GM21723 (cell line): ENCODE measurements around the gene PDE7B.

Experiments
- ATAC-seq: cut with Tn5 transposase; IDR thresholded peaks from one replicate; pipeline ENCODE4 v1.9.1; 2021; ENCODE audit warnings: mild to moderate bottlenecking, moderate library complexity; ENCODE audit not compliant: unreplicated experiment

PDE7B gene

DNA sequence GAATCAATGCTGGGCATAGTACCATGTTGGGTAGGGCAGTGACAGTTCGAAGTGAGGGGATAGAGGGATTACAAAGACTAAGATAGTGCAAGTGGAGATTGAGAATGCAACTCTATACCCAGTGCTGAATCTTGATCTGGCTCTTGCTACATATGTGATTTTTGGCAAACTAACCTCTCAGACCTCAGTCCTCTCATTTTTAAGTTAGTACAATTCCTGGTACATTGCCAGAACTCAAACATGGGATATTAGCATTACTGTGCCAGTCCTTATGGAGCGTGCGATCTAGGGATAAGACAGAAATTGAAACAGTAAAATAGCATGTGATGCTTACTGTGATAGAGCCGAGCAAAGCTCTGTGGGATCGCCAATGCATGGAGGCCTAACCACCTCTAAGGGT, 210.2 kb downstream of the PDE7B start:
- ATAC-seq: no peak

DNA sequence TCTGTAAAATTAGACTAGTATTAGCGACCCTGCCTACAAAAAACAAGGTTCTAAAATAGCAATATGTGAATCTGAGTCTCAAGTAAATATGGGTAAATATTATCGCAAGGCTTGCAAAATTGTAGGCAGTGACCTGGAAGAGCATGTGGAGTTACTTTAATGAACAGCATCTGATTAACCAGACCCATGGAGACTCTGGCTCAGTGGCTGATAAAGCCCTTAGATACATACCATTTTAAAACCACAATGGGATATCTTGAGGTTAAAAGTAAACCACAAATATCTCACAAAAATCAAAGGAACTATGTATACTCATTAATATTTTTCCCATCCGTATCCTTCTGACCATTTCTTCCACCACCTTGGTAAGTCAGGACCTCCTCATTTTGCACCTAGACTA, 211.6 kb downstream of the PDE7B start:
- no peak for ATAC-seq

DNA sequence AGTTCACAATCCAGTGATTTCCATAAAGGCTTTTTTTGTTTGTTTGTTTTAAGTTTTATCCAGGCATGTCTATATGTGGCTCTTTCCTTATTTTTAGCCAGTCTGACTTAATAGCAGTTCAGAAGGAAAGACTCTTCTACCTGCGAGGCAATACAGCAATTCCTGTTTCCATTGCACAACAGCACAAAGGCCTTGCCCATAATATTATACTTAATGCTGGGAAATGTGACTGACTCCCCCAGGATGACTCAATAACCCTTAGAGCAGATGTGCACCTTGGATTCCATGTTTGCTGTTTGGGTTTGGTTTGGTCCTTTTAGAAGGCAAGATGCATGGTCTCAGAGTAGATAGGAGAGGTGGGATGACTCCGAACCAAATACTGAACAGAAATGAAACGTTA, 214.5 kb downstream of the PDE7B start:
- ATAC-seq: no peak

DNA sequence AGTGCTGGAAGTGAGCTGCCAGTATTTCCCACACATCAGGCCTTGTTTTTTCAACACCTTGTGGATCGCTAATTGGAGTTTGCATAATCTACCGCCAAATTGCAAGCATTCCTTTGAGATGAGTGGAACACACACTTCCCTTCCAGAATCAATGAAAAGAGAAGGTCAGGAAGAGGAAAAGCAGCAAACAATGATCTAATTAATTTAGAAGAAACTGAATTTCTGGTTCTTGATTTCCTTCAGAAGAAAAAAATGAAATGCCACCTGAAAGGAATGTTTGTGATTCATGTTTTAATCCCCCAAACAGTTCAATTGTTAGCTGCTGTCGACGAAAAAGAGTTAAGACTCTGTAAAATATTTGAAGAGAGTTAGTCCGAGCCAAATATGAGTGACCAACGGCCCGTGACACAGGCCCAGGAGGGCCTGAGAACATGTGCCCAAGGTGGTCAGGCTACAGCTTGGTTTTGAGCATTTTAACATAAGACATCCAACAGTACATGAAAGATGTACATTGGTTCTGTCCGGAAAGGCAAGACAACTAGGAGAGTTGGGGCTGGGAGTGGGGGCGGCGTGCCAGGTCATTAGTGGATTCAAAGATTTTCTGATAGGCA, 216.3 kb downstream of the PDE7B start:
- no peak for ATAC-seq

DNA sequence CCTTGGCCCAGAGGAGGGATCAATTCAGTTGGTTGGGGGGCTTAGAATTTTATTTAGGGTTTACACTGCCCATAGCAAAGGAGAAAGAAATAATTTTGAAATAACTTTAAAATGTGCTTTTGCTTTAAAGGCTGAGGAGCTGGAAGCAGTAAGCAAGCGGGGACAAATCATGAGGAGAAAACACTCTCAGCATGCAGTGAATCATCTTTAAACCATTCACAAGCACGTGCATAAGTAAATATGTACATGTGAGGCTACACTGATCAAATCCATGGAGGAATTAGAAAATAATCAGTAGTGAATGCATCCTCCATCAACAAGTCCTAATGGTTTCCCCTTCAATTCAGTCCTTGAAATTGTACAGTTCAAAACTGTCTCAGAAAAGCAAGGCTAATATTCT, 217.6 kb downstream of the PDE7B start:
- no peak for ATAC-seq

DNA sequence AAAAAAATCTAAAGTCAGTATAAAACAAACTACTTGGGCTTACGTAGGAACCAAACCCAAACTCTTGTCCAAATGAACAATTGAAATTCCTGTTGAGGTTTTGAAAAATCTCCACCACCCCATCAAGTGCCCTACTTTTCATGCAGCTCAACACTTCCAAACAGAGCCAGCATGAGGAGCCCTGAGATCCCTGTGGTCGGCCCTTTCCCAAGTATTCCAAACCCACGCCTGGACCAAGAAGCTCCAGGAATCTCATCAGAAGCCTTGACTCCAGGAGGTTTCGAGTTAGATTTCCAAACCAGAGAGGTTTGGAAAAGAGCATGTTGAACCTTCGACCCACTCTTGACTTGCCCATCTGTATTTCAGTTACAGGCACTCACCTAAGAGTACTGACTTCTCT, 219.3 kb downstream of the PDE7B start:
- no peak for ATAC-seq

DNA sequence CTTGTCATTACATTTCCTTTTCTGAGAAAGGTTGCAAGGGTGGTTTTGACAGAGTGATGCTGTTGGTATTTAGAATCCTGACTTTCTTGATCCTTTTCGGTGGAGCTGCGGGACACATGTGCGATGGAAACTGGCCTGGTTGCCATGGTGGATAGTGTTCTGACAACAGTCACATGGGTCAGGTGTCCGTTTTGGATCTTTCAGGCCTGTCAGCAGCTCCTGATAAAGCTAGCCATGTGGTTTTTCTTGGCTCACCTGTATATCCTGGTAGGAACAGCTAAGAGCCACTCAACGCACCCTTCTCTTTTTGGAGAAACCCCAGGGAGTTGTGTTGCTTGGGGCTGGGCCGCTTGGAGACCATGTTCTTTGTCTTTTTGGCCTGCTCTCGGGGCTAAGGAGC, 221.2 kb downstream of the PDE7B start:
- ATAC-seq: no peak

DNA sequence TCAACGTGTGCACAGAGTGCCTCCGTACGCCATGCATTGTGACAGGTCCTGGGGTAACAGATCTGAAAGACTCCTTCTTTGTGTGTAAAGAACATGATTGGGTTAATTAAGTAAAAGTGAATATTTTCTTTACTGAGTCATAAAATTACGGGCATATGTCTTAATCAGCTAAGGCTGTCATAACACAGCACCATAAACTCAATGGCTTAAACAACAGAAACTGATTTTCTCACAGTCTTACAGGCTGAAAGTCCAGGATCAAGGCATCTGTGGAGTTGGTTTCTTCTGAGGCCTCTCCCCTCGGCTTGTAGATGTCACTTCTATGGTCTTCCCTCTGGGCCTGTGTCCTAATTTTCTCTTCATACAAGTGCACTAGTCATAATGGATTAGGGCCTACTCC, 221.7 kb downstream of the PDE7B start:
- ATAC-seq: no peak

DNA sequence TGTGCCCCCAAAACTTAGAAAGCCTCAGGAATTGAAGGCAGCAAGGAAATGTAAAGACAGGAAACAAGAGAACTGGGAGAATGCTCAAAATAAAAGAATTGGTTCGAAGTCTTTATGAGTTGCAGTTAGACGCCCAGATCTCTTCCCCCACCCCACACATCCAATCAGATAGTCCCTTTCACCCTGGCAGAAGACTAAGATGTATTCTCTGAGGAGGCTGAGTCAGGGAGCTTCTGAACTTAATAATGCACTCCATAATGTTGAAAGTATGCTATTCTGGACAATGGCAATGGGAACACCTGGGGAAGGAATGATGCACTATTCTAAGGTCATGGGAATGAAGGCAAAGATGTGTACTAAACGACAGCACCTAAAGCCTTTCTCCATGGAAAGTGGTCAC, 225.0 kb downstream of the PDE7B start:
- ATAC-seq: no peak

DNA sequence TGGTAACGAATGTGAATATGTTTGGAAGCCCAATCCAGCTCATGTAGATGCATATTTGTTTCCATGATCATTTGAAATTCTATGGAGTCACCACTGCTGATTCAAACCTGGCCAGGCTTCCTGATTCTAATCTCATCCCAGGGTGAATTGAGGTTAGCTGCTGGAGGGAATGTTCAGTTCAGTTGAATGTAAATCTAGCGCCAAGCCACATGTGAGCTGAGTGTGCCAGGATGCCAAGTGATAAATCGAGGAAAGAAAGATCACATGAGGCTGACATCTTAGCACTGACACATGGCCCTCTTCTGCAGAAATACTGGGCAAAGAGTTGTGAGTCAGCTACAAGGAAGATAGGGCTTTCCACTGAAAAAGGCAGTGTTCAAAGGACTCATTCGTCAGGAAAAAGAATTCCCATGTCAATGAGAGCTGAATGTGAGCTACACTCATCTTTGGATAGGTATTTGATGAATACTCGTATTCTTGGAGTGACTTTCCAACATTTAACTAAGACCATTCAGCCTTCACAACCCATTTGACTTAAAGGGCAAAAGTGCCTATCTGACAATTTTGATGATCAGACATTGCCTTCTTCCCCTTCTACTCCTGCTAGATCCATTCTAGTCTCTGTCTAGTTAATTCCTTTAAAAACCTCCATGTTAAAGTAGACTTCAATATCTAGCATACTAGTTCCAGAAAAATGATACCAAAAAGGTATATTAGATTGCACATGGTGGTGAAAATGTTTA, 226.5 kb downstream of the PDE7B start:
- no peak for ATAC-seq

DNA sequence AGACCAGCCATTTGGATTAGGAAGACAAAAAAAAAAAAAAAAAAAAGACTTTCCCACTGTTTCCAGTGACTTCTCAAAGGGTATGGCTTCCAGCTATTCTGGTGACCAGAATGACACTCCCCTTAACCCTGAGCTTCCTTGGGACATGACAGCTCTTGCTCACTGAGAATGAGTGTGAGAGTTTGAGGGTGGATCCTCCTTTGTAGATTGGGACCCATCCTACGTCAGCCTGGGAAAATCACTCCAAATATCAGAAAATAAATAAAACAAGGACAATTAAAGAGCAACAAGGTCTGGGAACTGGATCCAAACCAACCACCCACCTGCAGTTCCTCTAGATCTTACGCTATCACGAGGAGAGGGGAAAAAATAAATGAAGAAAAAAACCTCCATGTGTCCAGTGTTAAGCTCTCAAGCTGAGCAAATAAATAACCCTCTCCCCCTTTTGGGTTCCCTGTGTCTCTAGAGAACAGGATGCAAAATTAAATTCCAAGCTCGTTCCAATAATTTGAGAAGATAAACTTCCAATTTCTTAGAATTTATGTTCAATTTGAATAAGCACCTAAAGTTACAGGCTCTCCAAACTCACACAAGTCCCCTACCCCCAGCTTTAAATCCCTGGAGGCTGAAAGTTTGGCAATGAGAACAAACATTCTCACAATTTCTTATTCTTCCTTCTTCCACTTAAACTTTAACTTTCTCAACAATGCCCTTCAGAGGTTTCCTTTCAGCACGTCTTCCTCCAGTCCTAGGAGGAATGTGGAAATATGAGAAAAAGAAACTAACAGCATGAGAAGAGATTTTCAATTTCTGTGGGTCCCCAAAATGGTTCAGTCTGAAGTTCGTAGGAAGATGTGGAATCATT, 228.4 kb downstream of the PDE7B start:
- ATAC-seq: no peak

DNA sequence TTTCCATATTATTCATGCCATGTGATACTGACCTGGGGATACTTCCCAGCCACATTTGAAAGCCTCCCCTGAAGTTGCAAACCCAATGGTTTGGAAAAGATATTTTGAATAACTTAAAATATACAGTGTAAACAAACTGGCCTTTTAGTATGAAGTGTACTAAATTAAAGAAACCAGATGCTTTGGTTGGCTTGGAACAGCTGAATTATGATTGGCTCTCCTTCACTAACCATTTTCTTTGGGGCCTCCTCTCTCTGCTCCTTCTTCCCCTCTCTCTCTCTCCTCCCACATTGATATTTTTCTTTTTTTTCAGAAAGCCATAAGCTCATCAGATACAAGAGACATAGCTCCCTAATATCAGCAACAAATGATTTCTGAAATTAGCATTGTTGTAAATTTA, 232.0 kb downstream of the PDE7B start:
- no peak for ATAC-seq

DNA sequence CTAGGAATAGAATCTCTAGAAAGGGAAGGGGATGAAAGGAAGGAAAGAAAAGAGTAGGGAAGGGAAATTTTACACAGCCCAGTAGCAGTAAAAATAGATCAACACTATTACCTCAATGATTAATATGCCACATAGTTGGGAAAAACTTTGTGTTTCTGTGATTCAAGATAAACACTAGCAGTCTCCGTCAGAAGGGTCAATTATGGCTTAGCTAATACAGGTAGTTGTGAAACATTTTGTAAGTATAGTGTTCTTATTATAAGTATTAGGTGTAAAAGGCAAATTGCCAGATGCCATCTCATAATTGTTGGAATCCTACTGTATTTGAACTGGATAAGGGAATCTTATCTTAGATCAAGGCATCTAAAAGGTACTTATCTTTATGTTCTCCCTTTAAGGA, 232.9 kb downstream of the PDE7B start:
- no peak for ATAC-seq

DNA sequence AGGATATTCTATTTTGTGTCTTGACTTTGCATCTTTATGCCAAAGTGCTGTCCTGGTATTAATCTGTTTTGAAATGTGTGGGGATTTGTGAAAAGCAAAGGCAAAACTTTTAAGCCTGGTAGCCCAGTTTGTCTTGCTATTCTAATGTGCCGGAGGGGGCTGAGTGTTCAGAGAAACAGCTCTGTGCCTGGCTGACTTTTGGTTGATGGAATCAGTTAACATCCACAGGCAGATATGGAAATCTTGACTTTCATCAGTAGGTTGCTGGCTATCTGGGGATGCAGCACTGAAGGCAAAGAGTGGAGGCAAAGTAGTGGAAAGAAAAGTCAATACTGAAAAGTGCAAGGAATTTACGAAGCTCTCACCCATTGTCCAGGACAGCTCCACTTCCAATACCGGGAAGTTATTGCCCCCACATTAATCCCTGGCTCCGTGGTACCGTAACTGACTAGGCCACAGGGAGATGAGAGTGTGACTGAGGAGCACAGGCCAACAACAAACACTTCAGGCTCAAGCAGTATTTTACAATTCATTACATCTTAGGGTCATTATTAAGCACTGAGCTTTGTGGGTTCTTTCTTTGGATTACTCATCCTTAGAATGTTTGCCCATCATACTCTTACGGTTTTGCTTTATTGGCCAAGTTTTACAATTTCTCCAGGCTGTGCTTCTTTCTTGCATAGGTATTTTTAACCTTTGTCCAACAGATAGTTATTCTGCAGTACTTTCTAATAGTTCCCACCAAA, 234.0 kb downstream of the PDE7B start:
- ATAC-seq: no peak

DNA sequence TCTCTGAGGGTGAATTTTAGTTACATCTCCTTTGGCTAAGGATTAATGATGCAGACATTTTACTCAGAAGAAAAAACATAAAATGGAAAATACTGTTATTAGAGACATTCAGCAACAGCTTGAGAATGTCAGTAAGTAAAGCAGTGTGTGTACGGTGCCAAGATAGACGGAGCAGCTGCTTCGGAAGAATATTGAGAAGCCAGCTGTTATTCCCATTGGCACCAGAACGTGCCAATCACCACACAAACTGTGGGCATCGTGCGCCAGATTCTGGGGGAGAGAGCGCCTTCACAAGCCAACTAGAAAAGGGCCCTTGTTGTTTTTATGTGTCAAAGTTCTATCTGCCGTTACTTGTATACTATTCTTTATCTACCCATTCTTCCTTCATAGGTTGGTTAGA, 235.2 kb downstream of the PDE7B start:
- ATAC-seq: no peak

DNA sequence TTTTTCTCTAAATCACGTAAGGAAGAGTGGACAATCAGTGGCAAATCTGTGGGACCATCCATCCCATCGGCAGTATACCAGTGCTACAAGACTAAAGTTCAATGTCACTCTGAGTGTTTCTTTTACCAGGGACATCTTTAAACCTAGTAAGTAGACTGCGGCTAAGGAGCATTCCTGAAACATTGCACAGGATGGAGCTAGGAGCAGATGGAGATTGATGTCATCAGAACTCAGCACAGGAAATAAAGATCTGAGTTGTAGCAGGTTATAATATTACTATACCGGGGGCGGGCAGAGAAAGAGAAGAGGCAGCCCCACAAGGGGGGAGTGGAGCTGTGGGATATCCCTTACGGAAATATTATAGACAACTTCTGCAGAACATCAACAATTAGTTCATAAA, 236.5 kb downstream of the PDE7B start:
- no peak for ATAC-seq

DNA sequence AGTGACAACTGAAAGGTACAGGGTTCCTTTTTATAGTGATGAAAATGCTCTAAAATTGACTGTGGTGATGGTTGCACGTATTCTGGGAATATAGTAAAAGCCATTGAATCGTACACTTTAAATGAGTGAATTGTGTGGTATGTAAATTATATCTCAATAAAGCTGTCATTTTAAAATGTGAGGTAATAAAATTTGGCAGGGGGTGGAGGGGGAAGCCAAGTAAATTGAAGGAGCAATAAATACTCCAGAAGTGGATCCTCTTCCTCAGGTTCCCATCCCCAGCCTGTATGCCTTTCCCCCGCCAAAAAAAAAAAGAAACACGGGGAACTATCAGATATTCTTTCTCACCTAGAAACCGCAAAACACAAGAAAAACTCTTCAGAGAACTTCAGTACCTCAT, 237.2 kb downstream of the PDE7B start:
- no peak for ATAC-seq

DNA sequence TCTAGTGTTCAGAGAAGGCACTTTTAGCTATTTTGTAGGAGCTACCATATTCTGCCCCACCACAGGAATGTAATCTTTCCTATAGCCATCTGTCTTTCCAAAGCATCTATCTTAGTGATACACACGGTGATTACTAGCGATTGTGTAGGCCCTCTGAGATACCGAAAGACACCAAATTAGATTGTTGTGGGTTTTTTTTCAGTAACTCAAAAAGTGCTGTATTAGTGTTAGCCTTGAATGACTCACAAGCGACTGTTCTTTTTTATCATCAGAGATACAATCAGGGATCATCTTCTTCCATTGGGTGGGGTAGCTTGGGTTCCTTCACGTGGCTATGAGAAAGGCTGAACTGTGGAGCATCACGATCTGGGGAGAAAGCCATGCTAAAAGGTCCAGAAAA, 238.4 kb downstream of the PDE7B start:
- ATAC-seq: no peak

DNA sequence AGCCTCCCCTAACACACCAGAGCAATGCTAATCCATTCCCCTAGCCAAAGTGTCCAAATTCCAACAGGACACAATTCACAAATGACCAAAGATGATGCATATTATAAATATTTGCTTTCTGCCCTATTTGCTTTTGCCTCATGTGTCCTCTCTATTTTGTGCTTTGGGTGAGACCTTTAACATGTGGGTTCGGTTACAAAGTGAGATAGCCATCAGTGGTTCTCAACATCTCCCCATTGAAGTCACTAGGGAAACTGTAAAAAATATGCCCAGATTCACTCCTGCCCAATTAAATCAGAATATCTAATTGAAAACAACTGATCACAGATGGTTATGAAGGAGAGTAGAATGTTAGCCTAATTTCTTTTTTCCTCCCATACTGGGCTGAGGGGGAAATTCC, 239.4 kb downstream of the PDE7B start:
- no peak for ATAC-seq

DNA sequence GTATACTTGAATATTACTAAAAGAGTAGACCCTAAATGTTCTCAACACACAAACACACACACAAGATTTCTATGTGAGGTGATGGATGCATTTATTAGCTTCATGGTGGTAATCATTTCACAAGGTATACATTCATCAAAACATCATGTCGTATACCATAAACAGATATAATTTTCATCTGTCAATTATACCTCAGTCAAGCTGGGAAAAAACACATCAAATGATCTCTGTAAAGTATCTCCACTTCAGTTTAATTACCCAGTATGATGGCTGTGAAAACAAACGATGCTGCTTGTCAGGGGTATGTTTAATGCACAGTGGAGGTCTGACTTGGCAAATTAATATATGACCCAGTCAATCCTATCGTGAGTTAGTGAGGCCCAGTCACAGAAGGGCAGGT, 241.4 kb downstream of the PDE7B start:
- no peak for ATAC-seq

DNA sequence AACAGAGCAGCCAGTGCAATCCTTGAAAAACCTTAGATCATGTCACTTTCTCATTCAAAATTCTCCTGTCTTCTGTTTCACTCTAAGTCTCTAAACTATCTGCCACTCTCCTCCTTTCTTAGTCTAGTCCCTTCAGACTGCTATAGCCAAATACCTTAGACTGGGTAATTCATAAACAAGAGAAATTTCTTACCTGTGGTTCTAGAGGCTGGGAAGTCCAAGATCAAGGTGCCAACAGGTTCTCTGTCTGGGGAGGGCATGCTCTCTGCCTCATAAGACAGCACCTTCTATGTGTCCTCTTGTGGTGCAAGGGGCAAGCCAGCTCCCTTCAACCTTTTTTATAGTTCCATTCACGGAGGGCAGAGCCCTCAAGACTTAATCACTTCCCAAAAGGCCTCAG, 242.3 kb downstream of the PDE7B start:
- ATAC-seq: no peak
